GM21528 (cell line): ENCODE results near the gene KCNN4.
"Not testable (repeated sequence)": the region's sequence is repeated elsewhere in the genome, so short reads cannot be mapped to it uniquely, and the experiment has no call there.

ENCODE experiments used
- ATAC-seq: cut with Tn5 transposase; IDR thresholded peaks from one replicate; pipeline ENCODE4 v1.9.1; 2021; ENCODE audit warnings: mild to moderate bottlenecking, moderate library complexity; ENCODE audit not compliant: unreplicated experiment, low FRiP score

The KCNN4 gene

GRCh38 chr19:43775299-43775890, 5.4 kb downstream of the KCNN4 start:
- no peak for ATAC-seq

GRCh38 chr19:43774940-43775258, 5.9 kb downstream of the KCNN4 start:
- not testable (repeated sequence) for ATAC-seq

- no peak for ATAC-seq
Measured at GRCh38 chr19:43774103-43774939, 6.5 kb downstream of the KCNN4 start.

- ATAC-seq, result no peak
Measured at GRCh38 chr19:43773725-43774102, 7.1 kb downstream of the KCNN4 start.

GRCh38 chr19:43769256-43769655, 11.5 kb downstream of the KCNN4 start:
- no peak for ATAC-seq

- ATAC-seq, result no peak
Measured at GRCh38 chr19:43768273-43769050, 12.3 kb downstream of the KCNN4 start.

GRCh38 chr19:43767818-43768217, 13.0 kb downstream of the KCNN4 start:
- no peak for ATAC-seq

GRCh38 chr19:43767316-43767715, 13.5 kb downstream of the KCNN4 start:
- no peak for ATAC-seq

- no peak for ATAC-seq
Measured at GRCh38 chr19:43766755-43767043, 14.1 kb downstream of the KCNN4 start.

GRCh38 chr19:43765109-43765876, 15.5 kb downstream of the KCNN4 start:
- ATAC-seq, result peak; percentile 64

- ATAC-seq, result peak; percentile 1
Measured at GRCh38 chr19:43764684-43765083, 16.1 kb downstream of the KCNN4 start.

- ATAC-seq, result no peak
Measured at GRCh38 chr19:43763473-43763939, 17.3 kb downstream of the KCNN4 start.

GRCh38 chr19:43762814-43763213, 18.0 kb downstream of the KCNN4 start:
- ATAC-seq, result no peak

GRCh38 chr19:43760941-43761340, 19.8 kb downstream of the KCNN4 start:
- ATAC-seq, result no peak

GRCh38 chr19:43759515-43759914, 21.3 kb downstream of the KCNN4 start:
- no peak for ATAC-seq

- peak; percentile 22 for ATAC-seq
Measured at GRCh38 chr19:43755256-43755801, 25.4 kb downstream of the KCNN4 start.

GRCh38 chr19:43754503-43755255, 26.1 kb downstream of the KCNN4 start, which contains the start of gene SMG9:
Gene SMG9, minus strand, starts transcription at chr19:43754962. Its CDS starts 4,221 bp downstream, at chr19:43750741.
- peak; percentile 54 for ATAC-seq

GRCh38 chr19:43754253-43754502, 26.6 kb downstream of the KCNN4 start:
- no peak for ATAC-seq

GRCh38 chr19:43752287-43752875, 28.4 kb downstream of the KCNN4 start:
- no peak for ATAC-seq
